HFF-Myc (cell line): Measurements from ENCODE around the gene RNF213.
A peak's percentile ranks its signal among the peaks of the same experiment; 100 is the strongest.

Experiments
- DNase-seq: peaks from one replicate; pipeline ENCODE4 v3.0.0-alpha.2; 2011; ENCODE audit warnings: low read depth; ENCODE audit errors: extremely low read depth
- H3K4me3 ChIP-seq: replicated peaks from 2 replicates; pipeline ENCODE4 v1.5.1; 2011; ENCODE audit warnings: low read depth, mild to moderate bottlenecking, control low read depth, low read length
- TF ChIP-seq, protein P1 (sequence below): IDR thresholded peaks from 2 replicates; pipeline ENCODE4 v1.5.1; 2012; ENCODE audit warnings: mild to moderate bottlenecking, low read depth, low read length, control low read depth; ENCODE audit errors: missing control alignments

RNF213 gene

DNA sequence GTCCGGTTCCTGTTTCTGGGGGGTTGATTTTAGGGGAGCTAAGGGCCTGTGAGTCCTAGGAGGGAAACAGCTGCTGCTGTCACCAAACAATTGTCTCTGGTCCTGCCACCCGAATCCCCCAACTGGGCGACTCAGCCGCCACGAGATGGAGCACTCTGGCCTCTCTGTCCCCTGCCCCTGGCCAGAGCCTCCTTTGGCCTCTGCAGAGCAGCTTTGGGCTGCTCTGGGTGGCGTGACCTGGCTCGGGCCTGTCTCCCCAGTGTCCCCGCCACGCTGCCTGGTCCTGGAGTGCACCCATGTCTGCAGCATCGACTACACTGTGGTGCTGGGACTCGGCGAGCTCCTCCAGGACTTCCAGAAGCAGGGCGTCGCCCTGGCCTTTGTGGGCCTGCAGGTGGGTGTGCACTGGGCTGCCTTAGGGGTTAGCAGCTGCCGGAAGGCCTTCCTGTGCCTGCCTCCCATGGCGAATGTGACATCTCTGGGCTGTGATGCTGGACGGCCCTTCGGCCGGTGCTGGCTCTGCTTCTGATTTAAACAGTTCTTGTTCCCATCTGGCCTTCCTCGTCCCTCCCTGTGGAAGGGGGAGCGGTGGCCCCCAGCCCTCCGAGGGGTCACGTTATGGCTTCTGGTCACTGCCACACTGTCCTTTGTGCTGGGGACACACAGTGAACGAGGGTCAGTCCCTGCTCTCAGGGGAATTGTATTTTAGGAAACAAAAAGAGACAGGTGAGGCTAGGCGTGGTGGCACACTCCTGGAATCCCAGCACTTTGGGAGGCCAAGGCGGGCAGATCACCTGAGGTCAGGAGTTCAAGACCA, 11.6 kb upstream of the RNF213 start:
- no peak for DNase-seq
- TF ChIP-seq, protein P1, sequence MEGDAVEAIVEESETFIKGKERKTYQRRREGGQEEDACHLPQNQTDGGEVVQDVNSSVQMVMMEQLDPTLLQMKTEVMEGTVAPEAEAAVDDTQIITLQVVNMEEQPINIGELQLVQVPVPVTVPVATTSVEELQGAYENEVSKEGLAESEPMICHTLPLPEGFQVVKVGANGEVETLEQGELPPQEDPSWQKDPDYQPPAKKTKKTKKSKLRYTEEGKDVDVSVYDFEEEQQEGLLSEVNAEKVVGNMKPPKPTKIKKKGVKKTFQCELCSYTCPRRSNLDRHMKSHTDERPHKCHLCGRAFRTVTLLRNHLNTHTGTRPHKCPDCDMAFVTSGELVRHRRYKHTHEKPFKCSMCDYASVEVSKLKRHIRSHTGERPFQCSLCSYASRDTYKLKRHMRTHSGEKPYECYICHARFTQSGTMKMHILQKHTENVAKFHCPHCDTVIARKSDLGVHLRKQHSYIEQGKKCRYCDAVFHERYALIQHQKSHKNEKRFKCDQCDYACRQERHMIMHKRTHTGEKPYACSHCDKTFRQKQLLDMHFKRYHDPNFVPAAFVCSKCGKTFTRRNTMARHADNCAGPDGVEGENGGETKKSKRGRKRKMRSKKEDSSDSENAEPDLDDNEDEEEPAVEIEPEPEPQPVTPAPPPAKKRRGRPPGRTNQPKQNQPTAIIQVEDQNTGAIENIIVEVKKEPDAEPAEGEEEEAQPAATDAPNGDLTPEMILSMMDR = no peak
- no peak overlapping the region for H3K4me3 ChIP-seq

DNA sequence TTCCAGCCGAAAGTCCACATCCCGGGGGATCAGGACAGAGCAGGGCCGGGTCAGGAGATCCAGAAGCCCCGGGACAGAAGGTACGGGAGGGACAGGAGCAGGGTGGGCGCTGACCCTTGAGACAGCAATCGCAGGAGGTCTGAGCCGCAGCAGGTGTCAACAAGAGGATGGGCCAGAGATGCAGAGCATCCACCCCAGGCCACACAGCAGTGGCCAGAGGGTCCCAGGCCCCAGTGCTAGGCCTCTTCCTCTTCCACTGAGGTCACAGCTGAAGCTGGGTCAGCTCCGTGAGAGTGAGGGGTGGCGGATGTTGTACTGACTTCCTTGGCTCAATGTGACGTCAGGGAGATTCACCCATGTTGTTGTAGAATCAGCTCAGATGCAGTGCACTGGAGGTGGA, 8.7 kb upstream of the RNF213 start:
- TF ChIP-seq, protein P1 = no peak
- no peak for DNase-seq
- H3K4me3 ChIP-seq = no peak overlapping the region

DNA sequence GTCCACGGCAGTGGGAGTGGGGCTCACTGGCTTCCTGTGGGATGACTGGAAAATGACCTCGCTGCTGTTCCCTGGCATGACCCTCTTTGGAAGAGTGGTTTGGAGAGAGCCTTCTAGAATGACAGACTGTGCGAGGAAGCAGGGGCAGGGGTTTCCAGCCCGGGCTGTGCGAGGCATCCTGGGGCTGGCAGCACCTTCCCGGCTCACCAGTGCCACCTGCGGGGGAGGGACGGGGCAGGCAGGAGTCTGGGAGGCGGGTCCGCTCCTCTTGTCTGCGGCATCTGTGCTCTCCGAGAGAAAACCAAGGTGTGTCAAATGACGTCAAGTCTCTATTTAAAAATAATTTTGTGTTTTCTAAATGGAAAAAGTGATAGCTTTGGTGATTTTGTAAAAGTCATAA, 7.8 kb upstream of the RNF213 start:
- DNase-seq = no peak

DNA sequence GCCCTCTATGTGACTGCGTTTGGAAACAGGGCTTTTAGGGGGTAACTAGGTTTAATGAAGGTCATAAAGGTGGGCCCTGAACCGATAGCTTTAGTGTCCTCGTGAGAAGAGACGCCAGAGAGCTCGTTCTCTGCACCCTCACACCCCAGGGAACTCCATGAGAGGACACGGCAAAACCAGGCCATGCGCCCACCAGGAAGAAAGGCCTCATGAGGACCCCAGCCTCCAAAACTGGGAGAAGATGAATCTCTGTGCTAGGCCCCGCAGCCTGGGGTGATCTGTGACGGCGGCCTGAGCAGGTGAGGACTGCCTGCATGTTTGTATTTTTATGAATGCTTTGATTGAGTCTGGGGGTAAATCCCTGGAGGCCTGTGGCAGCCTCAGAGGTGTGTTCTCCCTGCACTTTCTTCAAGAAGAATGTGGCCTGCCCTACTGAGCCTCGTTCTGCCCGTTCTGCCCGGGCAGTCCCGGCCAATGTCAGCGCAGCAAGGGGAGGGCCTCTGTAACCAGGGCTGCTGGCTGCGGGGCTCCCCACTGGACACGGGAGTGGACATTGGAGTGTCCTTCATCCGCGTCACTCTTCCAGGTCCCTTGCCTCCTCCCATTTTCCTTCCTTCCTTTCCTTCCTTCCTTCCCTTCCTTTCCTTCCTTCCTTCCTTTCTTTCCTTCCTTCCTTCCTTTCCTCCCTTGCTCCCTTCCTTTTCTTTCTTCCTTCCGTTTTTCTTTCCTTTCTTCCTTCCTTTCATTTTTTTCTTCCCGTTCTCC, 6.8 kb upstream of the RNF213 start:
- no peak overlapping the region for H3K4me3 ChIP-seq
- TF ChIP-seq, protein P1 = no peak
- no peak for DNase-seq

More for the DNA sequence above, 7.8 kb upstream of the RNF213 start:
- H3K4me3 ChIP-seq = no peak overlapping the region
- TF ChIP-seq, protein P1 = peak; percentile 57

DNA sequence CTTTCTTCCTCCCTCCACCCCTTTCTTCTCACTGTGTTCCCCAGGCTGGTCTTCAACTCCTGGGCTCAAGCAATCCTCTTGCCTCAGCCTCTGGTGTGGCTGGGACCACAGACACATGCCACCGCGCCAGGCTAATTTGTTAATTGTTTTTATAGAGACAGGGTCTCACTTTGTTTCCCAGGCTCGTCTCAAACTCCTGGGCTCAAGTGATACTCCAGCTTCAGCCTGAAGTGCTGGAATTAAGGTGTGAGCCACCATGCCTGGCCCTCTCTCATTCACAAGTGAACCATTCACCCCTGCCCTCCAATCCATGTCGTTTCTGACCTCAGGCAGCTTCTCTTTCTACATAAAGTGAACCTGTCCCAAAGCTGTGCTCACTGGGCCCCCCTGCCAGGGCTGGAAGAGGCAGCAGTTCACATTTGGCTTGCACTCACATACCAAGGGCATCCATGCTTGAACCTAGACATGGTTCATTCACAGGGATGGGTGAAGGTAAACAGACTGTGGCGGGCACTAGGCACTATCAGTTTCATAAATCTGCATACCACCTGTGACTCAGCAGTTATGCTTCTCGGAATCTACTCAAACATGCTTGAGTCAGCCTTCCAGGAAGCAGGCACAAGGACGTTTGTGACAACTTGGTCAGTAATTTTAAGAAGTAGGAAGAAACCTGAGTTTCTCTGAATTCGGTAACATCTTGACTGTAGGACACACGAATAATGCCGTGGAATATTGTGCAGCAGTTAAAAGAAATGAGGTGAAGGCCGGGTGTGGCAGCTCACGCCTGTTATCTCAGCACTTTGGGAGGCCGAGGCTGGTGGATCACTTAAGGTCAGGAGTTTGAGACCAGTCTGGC, 6.0 kb upstream of the RNF213 start:
- TF ChIP-seq, protein P1 = no peak
- DNase-seq = peak; percentile 63
- H3K4me3 ChIP-seq = no peak overlapping the region

DNA sequence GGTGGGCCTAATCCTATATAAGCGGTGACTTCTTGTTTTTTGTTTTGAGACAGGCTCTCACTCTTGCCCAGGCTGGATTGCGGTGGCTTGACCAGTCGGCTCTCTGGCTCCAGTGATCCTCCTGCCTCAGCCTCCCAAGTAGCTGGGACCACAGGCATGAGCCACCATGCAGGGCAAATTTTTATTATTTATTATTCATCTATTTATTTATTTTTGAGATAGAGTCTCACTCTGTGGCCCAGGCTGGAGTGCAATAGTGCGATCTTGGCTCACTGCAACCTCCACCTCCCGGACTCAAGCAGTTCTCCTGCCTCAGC, 4.7 kb upstream of the RNF213 start:
- H3K4me3 ChIP-seq = no peak overlapping the region
- TF ChIP-seq, protein P1 = no peak
- no peak for DNase-seq
